Glutamatergic neuron (in vitro differentiated cells): ENCODE measurements around the gene UBE2B. TPM values are rescaled to one million over a fixed set of nuclear protein-coding genes. Genes with fewer than 3 reads are reported as not detected.
A peak's percentile ranks its signal among the peaks of the same experiment; 100 is the strongest.

Experiments
- DNase-seq: peaks from one replicate; pipeline ENCODE4 v3.0.0; 2022
- H3K27ac Mint-ChIP-seq: one replicate; pipeline ENCODE4 v1.8.0; 2020; ENCODE audit warnings: mild to moderate bottlenecking, mixed read lengths, inconsistent platforms; ENCODE audit not compliant: unreplicated experiment
- H3K27me3 Mint-ChIP-seq: one replicate; pipeline ENCODE4 v1.8.0; 2020; ENCODE audit warnings: mild to moderate bottlenecking, moderate library complexity, mixed read lengths, inconsistent platforms; ENCODE audit not compliant: unreplicated experiment
- H3K36me3 Mint-ChIP-seq: one replicate; pipeline ENCODE4 v1.8.0; 2020; ENCODE audit warnings: mild to moderate bottlenecking, mixed read lengths, inconsistent platforms; ENCODE audit not compliant: unreplicated experiment
- H3K4me1 Mint-ChIP-seq: one replicate; pipeline ENCODE4 v1.8.0; 2020; ENCODE audit warnings: mild to moderate bottlenecking, low read depth, mixed read lengths, inconsistent platforms; ENCODE audit not compliant: unreplicated experiment
- H3K4me3 Mint-ChIP-seq: one replicate; pipeline ENCODE4 v1.8.0; 2020; ENCODE audit warnings: mild to moderate bottlenecking, mixed read lengths, inconsistent platforms; ENCODE audit not compliant: unreplicated experiment
- H3K9me3 Mint-ChIP-seq: one replicate; pipeline ENCODE4 v1.8.0; 2020; ENCODE audit warnings: mild to moderate bottlenecking, moderate library complexity, mixed read lengths, inconsistent platforms; ENCODE audit not compliant: unreplicated experiment
- CTCF ChIP-seq: fragments of 200-600 bp; sonication (generic); IDR thresholded peaks from one replicate; pipeline ENCODE4 v1.5.0; 2021; ENCODE audit not compliant: partially characterized antibody, unreplicated experiment
- total RNA-seq: library from RNA; stranded (reverse); fragmentation: NEBNext Ultra II Directional; extraction: Animal tissue kit (Norgen Biotek cat#: 25700); gene quantifications from one replicate; pipeline ENCODE4 v1.2.1, GENCODE V29; 2021; ENCODE audit not compliant: unreplicated experiment

UBE2B gene
- total RNA-seq, 1 donor from 2014 or later, result 67.3 TPM

GRCh38 chr5:134436523-134437339 lies 65.4 kb downstream of the UBE2B start:
- no peak overlapping the region for H3K4me3 Mint-ChIP-seq
- no peaks in the 10 kb centered on the region for H3K9me3 Mint-ChIP-seq
- H3K36me3 Mint-ChIP-seq, result no peaks in the 10 kb centered on the region
- peaks cover 6% of the 10 kb centered on the region for H3K4me1 Mint-ChIP-seq
- no peak for TF ChIP-seq CTCF
- peak; percentile 29 for DNase-seq
- no peak overlapping the region for H3K27ac Mint-ChIP-seq
- peaks cover 4% of the 10 kb centered on the region for H3K27me3 Mint-ChIP-seq

GRCh38 chr5:134437340-134437846 lies 66.0 kb downstream of the UBE2B start:
- Mint-ChIP-seq H3K4me3 (no peak overlapping the region), H3K36me3 (no peaks in the 10 kb centered on the region), H3K27ac (no peak overlapping the region), H3K27me3 (peaks cover 4% of the 10 kb centered on the region), H3K9me3 (no peaks in the 10 kb centered on the region), H3K4me1 (peaks cover 6% of the 10 kb centered on the region)
- no peak for TF ChIP-seq CTCF
- DNase-seq, result no peak

GRCh38 chr5:134437847-134438581 lies 66.6 kb downstream of the UBE2B start:
- H3K27me3 Mint-ChIP-seq, result peaks cover 4% of the 10 kb centered on the region

DNA sequence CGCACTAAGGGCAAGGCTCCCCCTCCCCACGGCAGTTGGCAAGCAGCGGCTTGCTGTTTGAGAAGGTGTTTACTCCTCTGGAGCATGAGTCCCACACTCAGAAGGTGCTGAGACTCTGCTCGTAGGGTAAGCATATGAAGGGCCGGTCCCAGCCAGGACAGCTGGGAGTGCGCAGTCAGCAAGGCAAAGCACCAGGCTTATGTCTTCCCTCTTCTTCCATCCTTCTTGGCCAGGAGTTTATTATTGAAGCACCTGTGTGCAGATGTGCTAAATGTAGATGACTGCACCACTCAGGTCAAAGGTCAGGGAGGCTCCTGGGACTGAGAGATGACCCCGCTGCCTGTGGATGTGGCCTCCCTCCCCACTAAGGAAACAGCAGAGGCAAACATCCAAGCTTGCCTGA lies 67.4 kb downstream of the UBE2B start:
- TF ChIP-seq CTCF, result no peak
- no peak for DNase-seq
- Mint-ChIP-seq H3K4me1 (peaks cover 6% of the 10 kb centered on the region), H3K27me3 (peaks cover 4% of the 10 kb centered on the region), H3K4me3 (no peak overlapping the region), H3K27ac (no peak overlapping the region), H3K9me3 (no peaks in the 10 kb centered on the region), H3K36me3 (no peaks in the 10 kb centered on the region)

More at GRCh38 chr5:134437847-134438581, 66.6 kb downstream of the UBE2B start:
- peaks cover 6% of the 10 kb centered on the region for H3K4me1 Mint-ChIP-seq
- no peak for TF ChIP-seq CTCF
- DNase-seq, result no peak
- no peaks in the 10 kb centered on the region for H3K36me3 Mint-ChIP-seq
- H3K4me3 Mint-ChIP-seq, result no peak overlapping the region
- H3K27ac Mint-ChIP-seq, result no peak overlapping the region
- H3K9me3 Mint-ChIP-seq, result no peaks in the 10 kb centered on the region

GRCh38 chr5:134439210-134439654 lies 67.9 kb downstream of the UBE2B start:
- no peak overlapping the region for H3K27ac Mint-ChIP-seq
- no peak for DNase-seq
- peaks cover 6% of the 10 kb centered on the region for H3K4me1 Mint-ChIP-seq
- TF ChIP-seq CTCF, result no peak
- no peak overlapping the region for H3K4me3 Mint-ChIP-seq
- H3K36me3 Mint-ChIP-seq, result no peaks in the 10 kb centered on the region
- H3K27me3 Mint-ChIP-seq, result peaks cover 4% of the 10 kb centered on the region
- H3K9me3 Mint-ChIP-seq, result no peaks in the 10 kb centered on the region
